ENCODE results near the gene SRF.

DNA sequence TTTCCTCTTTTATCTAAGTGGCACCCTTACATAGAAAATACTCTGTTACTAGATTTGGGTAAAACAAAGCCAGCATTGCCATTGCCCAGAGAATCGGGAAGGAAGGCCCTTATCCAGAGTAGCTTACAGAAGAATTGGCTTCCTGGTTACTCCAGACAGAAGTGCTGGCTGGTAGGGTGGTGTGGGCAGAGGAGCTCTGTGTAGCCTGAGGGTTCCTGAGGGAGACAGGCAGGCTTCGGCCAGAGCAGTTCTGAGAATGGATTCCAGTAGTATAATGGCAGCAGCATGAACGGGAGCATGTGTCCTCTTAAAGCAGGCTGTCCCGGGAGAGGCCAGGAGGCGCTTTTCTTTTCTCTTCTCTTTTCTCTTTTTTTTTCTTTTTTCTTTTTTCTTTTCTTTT, 22.9 kb downstream of the SRF start:
- TF ChIP-seq, protein P1, sequence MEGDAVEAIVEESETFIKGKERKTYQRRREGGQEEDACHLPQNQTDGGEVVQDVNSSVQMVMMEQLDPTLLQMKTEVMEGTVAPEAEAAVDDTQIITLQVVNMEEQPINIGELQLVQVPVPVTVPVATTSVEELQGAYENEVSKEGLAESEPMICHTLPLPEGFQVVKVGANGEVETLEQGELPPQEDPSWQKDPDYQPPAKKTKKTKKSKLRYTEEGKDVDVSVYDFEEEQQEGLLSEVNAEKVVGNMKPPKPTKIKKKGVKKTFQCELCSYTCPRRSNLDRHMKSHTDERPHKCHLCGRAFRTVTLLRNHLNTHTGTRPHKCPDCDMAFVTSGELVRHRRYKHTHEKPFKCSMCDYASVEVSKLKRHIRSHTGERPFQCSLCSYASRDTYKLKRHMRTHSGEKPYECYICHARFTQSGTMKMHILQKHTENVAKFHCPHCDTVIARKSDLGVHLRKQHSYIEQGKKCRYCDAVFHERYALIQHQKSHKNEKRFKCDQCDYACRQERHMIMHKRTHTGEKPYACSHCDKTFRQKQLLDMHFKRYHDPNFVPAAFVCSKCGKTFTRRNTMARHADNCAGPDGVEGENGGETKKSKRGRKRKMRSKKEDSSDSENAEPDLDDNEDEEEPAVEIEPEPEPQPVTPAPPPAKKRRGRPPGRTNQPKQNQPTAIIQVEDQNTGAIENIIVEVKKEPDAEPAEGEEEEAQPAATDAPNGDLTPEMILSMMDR (IDR thresholded peaks at IDR 0.05), result no peak
- TF ChIP-seq POLR2A (IDR thresholded peaks at IDR 0.05), result no peak
